CD4-positive, CD25-positive, alpha-beta regulatory T cell (primary cell): ENCODE data around the gene TFEC. TPM values are rescaled to one million over a fixed set of nuclear protein-coding genes. Genes with fewer than 3 reads are reported as not detected.

Experiments used
- polyA plus RNA-seq, 4 donors: library from polyadenylated mRNA; unstranded; fragments of 300-500 nt; fragmentation: Illumina TruSeq; gene quantifications; one replicate each; pipeline ENCODE4 v1.2.3, GENCODE V29; 2021
- total RNA-seq: library from RNA; stranded (reverse); gene quantifications from one replicate; pipeline ENCODE4 v1.2.3, GENCODE V29; 2022

The TFEC gene
- total and polyA plus RNA-seq, 5 donors from 2014 or later, result 1.0 TPM; not detected in 4

Other genes starting within 250 kb of the TFEC start
- 91.6 TPM for gene TES, start 179.8 kb upstream of the TFEC start, total RNA-seq
- 100 to 1,000 TPM; 144 to 198 (median 191) TPM for gene TES, start 179.8 kb upstream of the TFEC start, polyA plus RNA-seq